HG03378 (cell line): ENCODE measurements around the gene PHLDA1.

ENCODE experiments used
- ATAC-seq: cut with Tn5 transposase; IDR thresholded peaks from one replicate; pipeline ENCODE4 v1.9.1; 2021; ENCODE audit warnings: mild to moderate bottlenecking, moderate library complexity; ENCODE audit not compliant: unreplicated experiment

Gene PHLDA1

DNA sequence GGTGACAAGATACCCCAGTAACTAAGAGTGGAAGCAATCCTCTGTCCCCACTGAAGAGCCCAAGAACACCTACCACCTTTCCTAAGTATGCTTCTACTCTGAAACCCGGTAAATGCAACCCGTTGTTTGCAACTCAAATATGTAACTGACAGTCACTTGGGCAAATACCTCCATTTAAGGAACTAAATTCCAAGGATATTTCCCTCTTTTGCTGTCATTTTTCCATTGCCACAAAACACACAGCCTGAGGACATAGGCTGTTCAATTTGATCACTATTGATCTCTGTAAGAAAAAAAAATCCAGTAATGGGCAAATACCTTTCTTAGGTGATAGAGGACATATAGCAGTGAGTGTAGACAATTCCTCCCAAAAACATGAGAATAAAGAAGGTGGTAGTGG, 6.6 kb upstream of the PHLDA1 start:
- no peak for ATAC-seq

DNA sequence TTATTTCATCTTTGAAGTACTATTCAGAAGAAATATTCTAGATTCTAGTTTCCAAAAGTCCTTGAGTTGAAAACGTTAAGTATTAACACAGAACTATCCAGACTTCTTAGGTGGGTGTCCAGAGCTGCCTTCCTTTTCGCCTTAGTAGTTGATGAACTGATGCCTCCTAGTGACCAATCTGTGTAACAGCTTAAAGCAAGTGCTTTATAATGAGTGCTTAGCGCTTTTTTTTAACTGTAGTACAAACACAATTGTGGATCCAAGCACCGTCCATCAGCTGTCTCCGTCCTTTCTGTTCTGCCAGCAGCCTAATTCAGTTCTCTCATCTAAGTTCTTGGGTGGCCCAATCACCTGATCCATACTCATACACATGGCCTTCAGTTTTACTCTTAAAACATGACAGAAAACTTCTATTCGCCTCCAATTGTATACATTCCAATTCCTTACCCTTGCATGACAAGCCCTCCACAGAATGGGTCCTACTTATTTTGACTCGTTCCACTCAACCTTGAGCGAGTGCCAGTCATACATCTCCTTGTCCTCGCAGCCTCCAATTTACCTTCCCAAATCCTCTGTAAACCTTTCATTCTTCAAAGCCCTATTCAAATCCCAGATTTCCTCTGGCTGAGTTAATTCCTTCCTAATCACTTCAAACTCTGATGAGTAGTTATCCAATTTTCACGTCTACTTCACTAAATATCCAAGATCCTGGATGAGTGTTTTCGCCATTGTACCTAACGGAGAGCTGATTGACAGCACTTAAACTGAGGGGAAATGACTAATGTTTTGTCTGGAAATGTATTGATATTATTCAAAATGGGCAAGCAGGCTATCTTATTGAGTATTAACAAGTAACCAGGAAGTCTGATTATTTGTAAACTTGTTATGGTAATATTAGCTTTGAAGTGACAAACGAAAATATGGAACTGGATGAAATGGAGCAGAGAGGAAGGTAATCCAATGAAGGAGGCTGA, 5.8 kb upstream of the PHLDA1 start:
- peak; percentile 77 for ATAC-seq

DNA sequence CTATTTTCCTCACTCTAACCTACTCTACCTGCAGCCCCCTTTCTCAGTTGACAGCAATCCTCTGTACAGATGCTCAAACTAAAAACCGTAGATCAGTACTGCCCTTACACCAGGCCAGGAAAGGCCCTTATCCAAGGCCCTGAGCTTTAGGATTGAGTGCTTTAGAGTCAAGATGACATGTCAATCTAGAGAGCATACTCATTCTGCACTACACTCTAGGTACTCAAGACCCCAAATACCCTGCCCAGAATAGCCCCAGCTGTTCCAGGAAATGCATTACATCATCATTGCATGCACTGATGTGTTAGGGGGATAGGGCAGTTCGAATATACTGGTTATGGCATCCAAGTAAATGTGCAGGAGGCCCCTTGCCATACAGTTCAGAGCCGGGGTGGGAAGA, 3.5 kb upstream of the PHLDA1 start:
- no peak for ATAC-seq

DNA sequence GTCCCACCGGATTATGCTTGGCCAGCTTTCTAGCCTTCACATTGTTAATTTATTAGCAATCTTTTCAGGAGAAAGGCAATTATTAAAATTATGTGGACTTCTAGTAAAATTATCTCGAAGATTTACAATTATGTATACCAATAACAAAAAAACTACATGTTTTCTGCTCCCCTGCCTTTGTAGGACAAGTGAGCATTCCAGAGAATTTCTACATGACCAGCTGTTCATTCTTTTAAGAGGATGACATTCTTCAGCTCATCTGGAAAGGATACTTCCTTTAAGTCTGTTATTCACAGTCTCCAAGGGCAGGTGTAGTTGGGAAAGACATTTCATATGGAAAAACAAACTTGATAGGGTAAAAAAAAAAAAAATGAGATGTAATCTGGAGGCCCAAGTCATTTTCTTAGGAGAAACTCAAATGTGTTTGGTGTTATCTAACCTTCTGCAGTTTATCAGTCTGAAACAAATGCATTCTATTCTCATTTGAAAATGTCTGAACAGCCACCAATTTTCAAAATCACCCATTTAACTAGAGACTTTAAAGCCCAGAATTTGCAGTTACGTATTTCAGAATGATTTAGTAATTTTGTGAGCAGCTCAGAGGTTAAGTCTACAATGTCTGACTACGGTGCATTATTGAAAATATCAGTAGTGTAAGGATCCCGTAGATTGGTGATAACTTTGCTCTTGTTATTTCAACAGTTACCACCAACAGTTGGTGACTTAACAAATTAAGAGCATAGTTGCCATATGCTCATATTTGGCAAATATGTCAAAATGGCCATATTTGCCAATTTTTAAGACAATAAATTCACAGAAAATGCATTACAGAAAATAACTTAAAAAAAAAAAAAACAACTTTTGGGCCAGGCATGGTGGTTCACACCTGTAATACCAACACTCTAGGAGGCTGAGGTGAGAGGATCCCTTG, 1.8 kb upstream of the PHLDA1 start:
- ATAC-seq: no peak

DNA sequence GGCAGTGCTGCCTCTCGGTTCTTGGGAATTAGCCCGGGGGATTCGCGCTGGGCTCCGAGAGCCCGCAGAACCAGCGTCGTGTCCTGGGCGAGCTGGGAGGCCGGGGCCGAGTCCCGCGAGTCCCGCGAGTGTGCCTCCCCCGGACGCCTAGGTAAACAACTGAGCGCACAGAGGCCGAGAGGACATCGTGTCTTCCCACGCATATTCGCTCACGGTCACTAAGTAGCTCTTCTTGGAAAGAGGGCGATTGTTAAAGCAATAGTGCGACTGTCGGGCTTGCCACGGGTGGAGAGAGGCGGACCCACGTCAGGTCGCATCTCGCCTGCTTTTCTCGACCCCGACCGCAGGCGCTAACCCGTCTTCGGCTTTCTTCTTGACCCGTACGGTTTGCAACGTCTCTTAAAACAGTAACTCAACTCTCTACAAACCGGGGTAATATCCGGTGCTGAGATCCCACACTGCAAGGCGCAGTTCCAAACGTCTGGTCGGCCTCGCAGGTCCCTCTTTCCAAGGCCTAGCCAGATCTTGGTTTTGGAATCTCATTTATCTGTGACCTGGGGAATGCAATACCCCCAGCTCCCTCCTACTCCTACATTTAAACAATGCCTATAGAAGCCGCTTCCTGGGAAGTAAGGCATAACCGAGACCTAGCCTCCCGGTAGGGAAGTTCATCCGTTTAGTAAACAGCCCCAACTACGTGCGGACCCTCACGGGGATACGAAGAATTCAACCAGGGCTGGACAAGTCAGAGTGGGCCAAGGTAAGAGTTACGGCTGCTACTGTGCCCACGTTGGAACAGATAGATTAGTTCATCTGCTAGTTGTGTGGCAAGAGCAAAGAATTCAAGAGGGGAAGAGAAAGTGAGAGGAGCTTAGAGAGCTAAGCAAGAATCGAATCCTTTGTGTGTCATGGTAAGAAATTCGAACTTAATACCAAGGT, 736 bp upstream of the PHLDA1 start:
- ATAC-seq: peak; percentile 31

DNA sequence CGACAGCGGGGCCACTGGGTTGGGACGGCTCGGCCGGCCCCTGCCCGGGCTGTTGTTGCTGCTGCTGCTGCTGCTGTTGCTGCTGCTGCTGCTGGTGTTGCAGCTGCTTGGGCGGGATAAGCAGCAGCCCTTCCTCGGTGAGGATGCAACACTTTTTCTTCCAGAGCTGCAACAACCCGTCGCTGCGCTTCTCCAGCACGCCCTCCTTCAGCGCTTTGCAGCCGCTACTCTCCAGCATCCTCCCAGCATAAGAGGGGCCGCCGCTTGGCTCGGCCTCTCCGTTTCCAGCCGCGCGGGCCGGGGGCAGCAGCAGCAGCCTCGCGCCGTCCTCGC, 529 bp downstream of the PHLDA1 start:
- peak; percentile 18 for ATAC-seq

DNA sequence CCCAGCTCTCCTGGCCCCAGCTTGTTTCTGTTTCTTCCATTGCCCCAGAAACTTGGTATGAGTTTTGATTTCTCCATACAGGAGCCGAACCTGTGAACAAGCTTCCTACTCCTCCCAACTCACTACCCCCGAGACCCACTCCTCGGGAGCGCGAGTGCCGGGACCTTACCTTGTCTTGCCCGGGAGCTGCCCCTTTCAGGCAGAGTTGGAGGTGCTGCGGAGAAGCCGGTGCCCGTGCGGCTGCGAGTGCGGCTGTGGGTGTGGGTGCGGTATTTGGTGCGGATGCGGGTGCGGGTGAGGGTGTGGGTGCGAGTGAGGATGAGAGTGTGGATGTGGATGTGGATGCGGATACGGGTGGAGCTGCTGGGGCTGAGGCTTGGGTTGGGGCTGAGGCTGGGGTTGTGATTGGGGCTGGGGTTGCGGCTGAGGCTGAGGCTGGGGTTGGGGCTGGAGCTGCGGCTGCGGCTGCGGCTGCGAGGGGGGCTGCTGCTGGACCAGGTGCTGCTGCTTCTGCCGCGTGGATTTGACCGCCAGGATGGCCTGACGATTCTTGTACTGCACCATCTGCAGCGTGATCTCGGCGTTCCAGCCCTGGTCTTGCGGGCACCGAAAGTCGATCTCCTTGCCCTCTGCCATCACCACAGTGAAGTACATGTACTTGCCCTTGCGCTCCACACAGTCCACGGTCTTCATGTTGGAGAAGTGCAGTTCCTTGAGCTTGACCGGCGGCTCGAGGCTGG, 1.1 kb downstream of the PHLDA1 start:
- peak; percentile 11 for ATAC-seq

DNA sequence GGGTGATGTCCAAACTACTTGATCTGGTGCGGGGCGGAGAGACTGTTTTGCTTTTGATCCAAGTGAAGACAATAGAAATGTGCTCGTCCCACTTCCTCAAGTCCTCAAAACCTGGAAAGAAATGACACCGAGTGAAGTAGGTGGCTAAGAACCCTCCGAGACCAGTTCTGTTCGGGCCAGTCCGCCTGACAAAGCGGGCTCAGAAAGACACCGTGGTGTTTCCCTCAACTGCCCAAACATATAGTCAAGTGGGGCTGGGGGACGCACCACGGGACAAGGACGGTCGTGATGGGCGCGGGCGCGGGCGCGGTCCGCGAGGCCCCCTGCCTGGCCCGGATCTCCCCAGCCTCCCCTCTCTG, 1.6 kb downstream of the PHLDA1 start:
- ATAC-seq: no peak

DNA sequence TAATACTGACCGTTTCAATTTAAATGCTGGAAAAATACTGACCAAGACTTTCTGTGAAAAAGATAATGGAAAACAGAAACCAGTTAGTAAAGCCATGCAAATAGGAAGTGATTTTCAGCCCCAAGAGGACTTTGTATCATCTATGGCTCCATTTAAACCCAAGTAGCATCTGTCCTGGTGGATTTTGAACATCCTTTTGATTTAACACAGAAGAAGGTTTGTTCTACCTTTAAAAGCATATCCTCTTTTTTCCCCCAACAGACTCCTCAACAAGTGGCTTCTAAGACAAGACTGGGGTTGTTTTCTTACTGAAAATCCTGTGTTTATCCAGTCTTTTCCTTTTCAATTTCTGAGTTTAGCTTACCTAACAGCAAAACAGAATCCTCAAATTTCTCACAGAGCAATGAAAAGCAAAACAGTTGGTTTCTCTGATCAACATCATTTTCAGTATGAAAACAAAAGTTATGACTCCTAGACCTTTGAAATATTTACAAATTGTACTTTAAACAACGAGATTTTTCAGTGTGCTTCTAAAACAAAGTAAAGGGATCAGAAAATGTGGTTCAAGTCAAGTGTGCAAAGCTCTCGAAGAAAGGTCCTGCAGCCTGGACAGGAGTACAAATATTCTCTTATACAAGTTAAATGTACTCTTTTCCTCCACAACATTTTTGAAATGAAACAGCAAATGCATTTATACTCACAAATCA, 2.9 kb downstream of the PHLDA1 start:
- no peak for ATAC-seq

DNA sequence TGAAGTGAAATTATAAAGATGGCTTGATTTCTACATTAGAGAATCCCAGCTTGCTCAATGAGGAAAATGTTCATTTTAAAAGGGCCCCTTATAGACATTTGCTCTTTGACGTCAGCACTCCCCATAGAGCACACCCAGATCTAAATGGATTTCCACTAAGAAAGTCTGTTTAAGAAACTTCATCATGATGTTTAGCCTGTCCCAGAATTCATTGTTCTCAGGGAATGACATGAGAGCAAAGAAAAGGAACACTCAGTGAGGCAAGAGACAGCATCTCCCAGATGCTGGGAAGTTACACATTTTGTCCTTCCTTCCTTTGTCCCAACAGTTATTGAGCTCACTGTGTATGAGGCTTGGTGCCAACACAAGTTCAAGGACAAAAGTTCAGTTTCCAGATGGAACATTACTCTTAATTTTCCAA, 4.9 kb downstream of the PHLDA1 start:
- ATAC-seq: no peak

DNA sequence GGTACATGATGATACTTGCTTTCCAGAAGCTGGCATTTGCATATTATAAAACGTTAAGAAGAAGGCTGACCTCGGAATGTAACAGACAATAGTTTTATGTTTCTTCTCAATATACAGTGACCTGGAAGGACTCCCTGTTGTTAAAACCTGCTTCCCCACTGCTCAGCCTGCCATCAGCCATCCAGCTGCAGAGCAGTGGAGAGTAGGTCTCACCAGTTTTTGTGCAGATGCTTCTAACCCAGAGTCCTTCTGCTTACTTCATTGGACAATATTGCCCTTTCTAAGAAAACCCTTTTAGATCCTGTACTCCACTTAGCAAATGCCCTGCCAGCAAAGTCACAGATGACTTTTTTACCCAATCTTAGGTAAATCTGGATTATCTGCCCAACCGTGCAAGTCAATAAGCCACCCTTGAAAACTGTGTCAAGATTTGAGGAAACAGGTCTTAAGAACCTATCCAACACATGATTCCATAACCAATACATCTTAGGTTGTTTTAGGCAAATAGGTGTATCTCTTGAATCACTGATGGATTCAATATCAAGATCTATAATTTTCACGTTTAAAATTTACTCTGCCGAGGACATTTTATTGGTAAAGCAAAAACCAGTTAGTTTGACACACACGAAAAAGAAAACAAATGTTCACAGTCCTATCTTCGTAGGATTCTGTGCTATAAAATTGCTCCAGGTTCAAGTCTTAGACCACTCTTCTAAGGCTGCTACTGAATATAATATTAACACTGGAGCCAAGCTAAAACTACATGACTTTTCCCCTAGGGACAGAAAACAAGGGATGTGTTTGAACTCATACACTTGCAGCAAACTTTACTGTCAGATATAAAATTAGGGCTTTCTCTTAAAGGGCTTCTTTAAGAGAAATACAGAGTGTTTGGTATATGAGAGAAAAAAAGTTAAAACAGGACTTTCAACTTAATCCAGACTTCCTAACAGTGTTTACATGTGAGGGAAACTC, 5.7 kb downstream of the PHLDA1 start:
- ATAC-seq: no peak

DNA sequence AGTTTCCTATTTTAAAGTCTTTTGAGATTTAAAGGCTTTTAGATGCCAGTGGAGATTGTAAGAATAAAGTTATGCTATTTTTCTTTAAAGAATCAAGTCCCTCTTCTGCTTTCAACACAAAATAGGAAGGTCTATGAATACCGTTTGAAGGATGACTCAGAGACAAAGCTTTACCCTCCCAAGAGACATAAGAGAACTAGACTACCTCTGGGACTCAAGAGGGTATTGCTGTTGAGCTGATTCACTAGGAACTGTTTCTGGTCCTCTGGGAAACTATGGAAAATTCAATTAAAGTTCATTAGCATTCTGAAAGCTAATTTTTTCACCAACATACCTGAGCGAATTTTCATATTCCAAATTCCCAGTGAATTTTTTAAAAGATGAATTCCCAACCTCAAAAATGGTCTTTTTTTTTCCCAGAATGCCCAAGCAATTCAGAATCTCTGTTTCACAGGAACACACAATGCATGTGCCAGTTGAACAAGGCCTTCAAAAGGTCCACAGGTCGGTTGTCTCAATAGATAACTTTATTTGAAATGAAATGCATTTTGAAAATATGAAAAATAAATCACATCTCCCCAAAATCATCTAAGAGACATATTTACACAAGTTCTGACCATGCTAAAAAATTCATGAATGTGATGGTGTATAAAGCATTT, 6.5 kb downstream of the PHLDA1 start:
- ATAC-seq: peak; percentile 37

DNA sequence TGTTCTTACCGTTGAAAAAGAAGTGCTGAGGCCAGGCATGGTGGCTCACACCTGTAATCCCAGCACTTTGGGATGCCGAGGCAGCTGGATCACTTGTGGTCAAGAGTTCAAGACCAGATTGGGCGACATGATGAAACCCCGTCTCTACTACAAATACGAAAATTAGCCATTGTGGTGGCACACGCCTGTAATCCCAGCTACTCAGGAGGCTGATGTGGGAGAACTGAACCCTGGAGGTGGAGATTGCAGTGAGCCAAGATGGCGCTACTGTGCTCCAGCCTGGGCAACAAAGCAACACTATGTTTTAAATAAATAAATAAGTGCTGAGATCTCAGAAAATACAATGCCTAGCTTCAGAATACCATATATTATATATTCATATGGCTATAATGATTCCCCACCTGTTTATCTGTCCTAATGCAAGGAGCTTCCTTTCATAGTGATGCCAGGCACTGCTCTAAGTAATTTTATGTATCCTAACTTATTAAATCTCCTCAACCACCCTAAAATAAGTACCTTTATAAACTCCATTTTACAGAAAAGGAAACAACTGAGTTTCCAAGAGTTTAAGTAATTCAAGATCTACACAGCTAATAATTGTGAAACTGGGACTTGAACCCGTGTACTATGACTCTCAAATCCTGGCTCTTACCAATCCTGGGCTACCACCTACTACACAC, 7.3 kb downstream of the PHLDA1 start:
- ATAC-seq: no peak

DNA sequence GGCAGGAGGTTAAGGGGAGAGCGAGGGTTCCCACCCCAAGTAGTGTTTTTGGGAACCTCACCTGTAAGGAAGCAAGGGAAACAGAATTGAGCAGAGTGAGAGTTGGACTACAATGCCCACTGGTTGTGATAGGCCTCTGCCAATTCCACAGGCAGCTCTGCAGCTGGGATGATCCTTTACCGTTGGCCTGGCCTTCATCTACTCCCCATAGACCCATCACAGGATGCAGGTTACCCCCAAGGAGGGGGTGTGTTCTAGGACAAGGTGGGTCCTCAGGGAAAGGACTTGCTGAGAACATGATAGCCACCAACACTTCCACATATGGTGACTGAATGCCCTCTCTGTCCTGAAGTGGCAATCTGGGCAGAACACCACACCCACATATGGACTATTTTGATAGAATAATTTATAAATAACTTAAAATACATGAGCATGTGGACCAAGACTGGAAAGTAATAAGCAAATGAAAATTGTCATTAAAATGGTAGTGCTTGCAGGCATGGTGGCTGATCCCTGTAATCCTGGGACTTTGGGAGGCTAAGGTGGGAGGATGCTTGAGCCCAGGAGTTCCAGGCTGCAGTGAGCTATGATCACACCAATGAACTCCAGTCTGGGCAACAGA, 8.4 kb downstream of the PHLDA1 start:
- ATAC-seq: no peak

DNA sequence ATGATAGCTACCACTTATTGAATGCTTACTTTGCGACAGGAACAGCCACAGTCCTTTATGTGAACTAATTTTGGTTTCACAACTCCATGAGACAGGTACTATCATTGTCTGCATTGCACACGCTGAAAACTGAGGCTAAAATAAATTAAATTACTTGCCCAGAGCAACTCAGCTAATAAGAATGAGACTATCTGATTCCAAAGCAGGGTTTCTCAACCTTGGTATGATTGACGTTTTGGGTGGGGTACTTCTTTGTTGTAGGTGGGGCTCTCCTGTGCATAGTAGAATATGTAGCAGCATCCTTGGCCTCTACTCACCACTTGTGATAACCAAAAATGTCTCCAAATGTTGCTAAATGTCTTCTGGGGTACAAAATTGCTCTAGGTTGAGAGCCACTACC, 9.1 kb downstream of the PHLDA1 start:
- ATAC-seq: no peak

DNA sequence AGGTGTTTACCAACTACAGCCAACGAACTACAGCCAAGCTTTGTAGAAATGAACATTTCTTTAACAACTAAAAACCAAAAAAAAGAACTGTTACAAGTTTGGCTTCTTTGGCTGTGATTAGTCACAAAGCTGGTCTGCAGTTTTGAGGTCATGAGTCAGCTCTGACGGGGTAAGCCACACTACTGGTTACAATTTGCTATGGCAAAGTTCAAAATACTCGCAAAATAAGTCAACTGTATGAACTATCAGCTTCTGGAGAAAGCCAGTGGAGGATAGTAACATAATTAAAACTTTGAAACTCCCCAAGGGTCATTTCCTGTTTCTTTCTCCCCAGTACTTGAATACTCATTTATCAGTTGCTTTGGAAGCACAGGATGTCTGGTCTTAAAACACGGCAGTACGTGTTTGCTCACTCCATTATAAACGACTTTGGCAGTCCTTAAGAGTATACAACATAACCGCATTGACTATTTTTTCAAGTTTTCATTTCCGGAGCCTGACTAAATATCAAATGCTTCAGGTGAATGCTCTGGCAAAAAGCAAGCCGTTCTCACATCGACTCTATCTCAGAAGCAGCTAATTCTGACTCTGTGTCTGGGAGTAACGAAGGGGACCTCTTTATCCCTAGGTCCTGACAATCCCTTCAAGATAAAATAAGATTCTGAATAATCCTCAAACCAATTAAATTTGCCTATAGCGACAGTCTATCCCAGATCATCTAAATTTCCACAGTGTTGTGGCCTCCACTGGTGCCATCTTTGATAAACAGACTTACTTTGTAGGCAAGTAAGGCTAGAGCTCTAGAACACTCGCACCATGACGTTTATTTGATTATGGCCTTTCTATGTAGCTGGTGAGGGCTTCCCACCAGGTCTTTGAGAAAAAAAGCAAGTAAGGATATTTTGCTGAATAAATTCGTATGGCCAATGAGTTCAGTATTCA, 10.6 kb downstream of the PHLDA1 start:
- ATAC-seq: peak; percentile 66
